Tibial nerve (tissue), 4 donors: ENCODE data around the gene ZEB1.

Experiments
- EP300 ChIP-seq, 2 donors: sonication (generic); formaldehyde crosslinking; IDR thresholded peaks; one replicate each; pipeline ENCODE4 v1.6.1; 2017; ENCODE audit warnings: antibody characterized with exemption in 2 of 2, mild to moderate bottlenecking in 1 of 2
- TF ChIP-seq, protein P1 (sequence below), 5 experiments: fragments of 200-600 bp in 3 of 5; fragments of 450-650 bp in 2 of 5; sonication (generic) in 3 of 5; IDR thresholded peaks; one replicate each; pipeline ENCODE4 v1.5.1; 2016 to 2019; ENCODE audit warnings: antibody characterized with exemption in 5 of 5, mild to moderate bottlenecking in 3 of 5, moderate library complexity in 2 of 5

DNA sequence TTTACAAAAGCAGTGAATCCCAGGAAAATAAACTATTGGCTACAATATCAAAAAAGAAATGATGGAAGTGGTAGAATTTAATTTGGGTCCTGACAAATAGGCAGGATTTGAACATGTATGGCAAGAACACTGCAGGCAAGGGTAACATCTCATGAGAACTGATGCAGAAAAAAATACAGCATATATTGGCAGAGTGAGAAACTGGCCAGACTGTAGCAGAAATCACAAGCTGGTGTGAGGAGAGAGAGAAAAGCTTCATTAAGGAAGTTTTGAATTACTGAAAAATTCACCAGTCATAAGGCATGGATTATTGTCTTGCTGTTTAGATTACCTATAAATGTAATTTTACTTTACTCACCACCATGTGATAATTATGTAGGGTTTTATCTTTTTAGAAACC is 77.4 kb downstream of the ZEB1 start:
- TF ChIP-seq, protein P1, sequence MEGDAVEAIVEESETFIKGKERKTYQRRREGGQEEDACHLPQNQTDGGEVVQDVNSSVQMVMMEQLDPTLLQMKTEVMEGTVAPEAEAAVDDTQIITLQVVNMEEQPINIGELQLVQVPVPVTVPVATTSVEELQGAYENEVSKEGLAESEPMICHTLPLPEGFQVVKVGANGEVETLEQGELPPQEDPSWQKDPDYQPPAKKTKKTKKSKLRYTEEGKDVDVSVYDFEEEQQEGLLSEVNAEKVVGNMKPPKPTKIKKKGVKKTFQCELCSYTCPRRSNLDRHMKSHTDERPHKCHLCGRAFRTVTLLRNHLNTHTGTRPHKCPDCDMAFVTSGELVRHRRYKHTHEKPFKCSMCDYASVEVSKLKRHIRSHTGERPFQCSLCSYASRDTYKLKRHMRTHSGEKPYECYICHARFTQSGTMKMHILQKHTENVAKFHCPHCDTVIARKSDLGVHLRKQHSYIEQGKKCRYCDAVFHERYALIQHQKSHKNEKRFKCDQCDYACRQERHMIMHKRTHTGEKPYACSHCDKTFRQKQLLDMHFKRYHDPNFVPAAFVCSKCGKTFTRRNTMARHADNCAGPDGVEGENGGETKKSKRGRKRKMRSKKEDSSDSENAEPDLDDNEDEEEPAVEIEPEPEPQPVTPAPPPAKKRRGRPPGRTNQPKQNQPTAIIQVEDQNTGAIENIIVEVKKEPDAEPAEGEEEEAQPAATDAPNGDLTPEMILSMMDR (IDR thresholded peaks at IDR 0.05): no peak
- no peak for TF ChIP-seq EP300 (IDR thresholded peaks at IDR 0.05)
